Neural progenitor cell (in vitro differentiated cells): ENCODE results near the gene MRPS10. TPM values are rescaled to one million over a fixed set of nuclear protein-coding genes. Genes with fewer than 3 reads are reported as not detected.

ENCODE experiments used
- DNase-seq: peaks from one replicate; pipeline ENCODE4 v3.0.0-alpha.2; 2016; ENCODE audit warnings: low spot score
- H2AFZ ChIP-seq: fragments of 200-600 bp; sonication (generic); replicated peaks from 2 replicates; pipeline ENCODE4 v1.6.1; 2016; ENCODE audit warnings: antibody characterized with exemption
- H3F3A ChIP-seq: fragments of 200-600 bp; sonication (generic); 2 replicates; pipeline ENCODE4 v1.6.1; 2016; ENCODE audit warnings: antibody characterized with exemption, low read depth
- H3K27ac ChIP-seq: fragments of 200-600 bp; sonication (generic); 2 replicates; pipeline ENCODE4 v1.5.1; 2016; ENCODE audit warnings: mild to moderate bottlenecking
- H3K27me3 ChIP-seq: fragments of 200-600 bp; sonication (generic); 2 replicates; pipeline ENCODE4 v1.6.1; 2016; ENCODE audit warnings: mild to moderate bottlenecking, moderate library complexity
- H3K36me3 ChIP-seq: fragments of 200-600 bp; sonication (generic); 2 replicates; pipeline ENCODE4 v1.5.1; 2016
- H3K4me1 ChIP-seq: fragments of 200-600 bp; sonication (generic); 2 replicates; pipeline ENCODE4 v1.6.1; 2016; ENCODE audit warnings: mixed run types
- H3K4me2 ChIP-seq: fragments of 200-600 bp; sonication (generic); 2 replicates; pipeline ENCODE4 v1.6.1; 2016
- H3K4me3 ChIP-seq: fragments of 200-600 bp; sonication (generic); 2 replicates; pipeline ENCODE4 v1.5.1; 2016
- H3K79me2 ChIP-seq: fragments of 200-600 bp; sonication (generic); 2 replicates; pipeline ENCODE4 v1.6.1; 2016; ENCODE audit warnings: low read depth
- H3K9ac ChIP-seq: fragments of 200-600 bp; sonication (generic); 2 replicates; pipeline ENCODE4 v1.6.1; 2016
- H3K9me3 ChIP-seq: fragments of 200-600 bp; sonication (generic); 2 replicates; pipeline ENCODE4 v1.5.1; 2016; ENCODE audit warnings: low read depth
- H4K20me1 ChIP-seq: fragments of 200-600 bp; sonication (generic); 2 replicates; pipeline ENCODE4 v1.6.1; 2016; ENCODE audit warnings: low read depth
- H3K27ac Mint-ChIP-seq: 3 replicates; pipeline ENCODE4 v1.8.0; 2021; ENCODE audit warnings: mixed read lengths
- H3K27me3 Mint-ChIP-seq: 2 replicates; pipeline ENCODE4 v1.8.0; 2022; ENCODE audit warnings: low read depth, mild to moderate bottlenecking, inconsistent platforms, moderate library complexity, mixed read lengths; ENCODE audit not compliant: insufficient read depth
- H3K36me3 Mint-ChIP-seq: 3 replicates; pipeline ENCODE4 v1.8.0; 2021; ENCODE audit warnings: mixed read lengths
- H3K4me1 Mint-ChIP-seq: 3 replicates; pipeline ENCODE4 v1.8.0; 2021; ENCODE audit warnings: mixed read lengths
- H3K4me3 Mint-ChIP-seq: 3 replicates; pipeline ENCODE4 v1.8.0; 2021; ENCODE audit warnings: mild to moderate bottlenecking, moderate library complexity, mixed read lengths
- H3K9me3 Mint-ChIP-seq: 3 replicates; pipeline ENCODE4 v1.8.0; 2020; ENCODE audit warnings: mixed read lengths
- CTCF ChIP-seq: fragments of 200-600 bp; sonication (generic); IDR thresholded peaks from 2 replicates; pipeline ENCODE4 v1.5.1; 2017; ENCODE audit warnings: antibody characterized with exemption, mild to moderate bottlenecking
- EZH2 ChIP-seq: fragments of 200-600 bp; sonication (generic); IDR thresholded peaks from 2 replicates; pipeline ENCODE4 v1.6.1; 2017; ENCODE audit warnings: antibody characterized with exemption, mild to moderate bottlenecking, moderate library complexity
- EZH2phosphoT487 ChIP-seq: fragments of 200-600 bp; sonication (generic); IDR thresholded peaks from 2 replicates; pipeline ENCODE4 v1.6.1; 2017; ENCODE audit warnings: antibody characterized with exemption
- total RNA-seq: library from RNA; depleted of rRNA; stranded (reverse); fragments of >200 nt; gene quantifications from 2 replicates; pipeline ENCODE4 v1.2.3, GENCODE V29; 2015; ENCODE audit warnings: low replicate concordance

Gene MRPS10
- total RNA-seq, 1 donor from 2014 or later = 68.0 TPM

DNA sequence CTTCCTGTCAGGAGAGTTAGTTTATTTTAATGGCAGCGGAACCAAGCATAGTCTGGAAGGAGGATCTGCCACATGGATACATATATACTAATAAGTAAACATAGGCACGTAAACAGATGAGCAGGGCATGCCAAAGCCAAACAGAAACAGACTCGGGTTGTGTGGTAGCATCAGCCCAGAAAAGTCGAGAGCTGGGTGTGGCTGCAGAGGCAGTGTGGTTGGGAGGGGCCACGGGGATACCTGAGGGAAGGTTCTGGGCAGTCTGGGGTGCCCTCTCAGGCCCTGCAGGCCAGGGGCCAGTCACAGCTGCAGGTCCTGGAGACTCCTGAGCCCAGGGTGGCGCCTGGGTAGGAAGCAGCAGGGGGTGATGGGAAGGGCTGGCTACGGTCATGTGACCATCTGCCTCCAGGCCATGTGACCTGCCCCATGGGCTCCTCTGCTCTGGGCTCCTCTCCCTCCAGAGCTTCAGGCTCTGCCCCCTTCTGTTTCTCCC lies 42.8 kb upstream of the MRPS10 start:
- H3K27ac ChIP-seq = no peak overlapping the region
- H3K79me2 ChIP-seq = no peaks in the 10 kb centered on the region
- no peaks in the 10 kb centered on the region for H3K9me3 Mint-ChIP-seq
- peak overlapping the region; percentile 43 for H3K4me3 Mint-ChIP-seq
- peaks cover 15% of the 10 kb centered on the region for H3K4me1 Mint-ChIP-seq
- H2AFZ ChIP-seq = no peak overlapping the region
- peaks cover 14% of the 10 kb centered on the region for H3K36me3 Mint-ChIP-seq
- TF ChIP-seq CTCF = no peak
- no peak for TF ChIP-seq EZH2phosphoT487
- no peak for TF ChIP-seq EZH2
- H3K9me3 ChIP-seq = no peaks in the 10 kb centered on the region
- no peak overlapping the region for H3K4me3 ChIP-seq
- H3K9ac ChIP-seq = no peak overlapping the region
- peaks cover 13% of the 10 kb centered on the region for H4K20me1 ChIP-seq
- no peak overlapping the region for H3K4me2 ChIP-seq
- H3K27ac Mint-ChIP-seq = no peak overlapping the region
- H3K4me1 ChIP-seq = peaks cover 11% of the 10 kb centered on the region
- DNase-seq = no peak
- peaks cover 16% of the 10 kb centered on the region for H3F3A ChIP-seq
- no peaks in the 10 kb centered on the region for H3K27me3 ChIP-seq
- H3K27me3 Mint-ChIP-seq = peaks cover 6% of the 10 kb centered on the region
- no peaks in the 10 kb centered on the region for H3K36me3 ChIP-seq

- peaks cover 6% of the 10 kb centered on the region for H3K27me3 Mint-ChIP-seq
- no peak for TF ChIP-seq EZH2
- no peak for TF ChIP-seq CTCF
- no peak for TF ChIP-seq EZH2phosphoT487
- Histone ChIP-seq H3K79me2 (no peaks in the 10 kb centered on the region), H3K36me3 (no peaks in the 10 kb centered on the region), H3K4me1 (peaks cover 11% of the 10 kb centered on the region), H4K20me1 (peaks cover 13% of the 10 kb centered on the region), H3K4me2 (no peak overlapping the region), H3K9ac (no peak overlapping the region), H3K27me3 (no peaks in the 10 kb centered on the region), H3K27ac (no peak overlapping the region), H3K4me3 (no peak overlapping the region), H3K9me3 (no peaks in the 10 kb centered on the region), H2AFZ (no peak overlapping the region), H3F3A (peaks cover 16% of the 10 kb centered on the region)
- DNase-seq = no peak
- H3K4me3 Mint-ChIP-seq = no peak overlapping the region
- no peak overlapping the region for H3K27ac Mint-ChIP-seq
- peaks cover 15% of the 10 kb centered on the region for H3K36me3 Mint-ChIP-seq
- peaks cover 15% of the 10 kb centered on the region for H3K4me1 Mint-ChIP-seq
- H3K9me3 Mint-ChIP-seq = no peaks in the 10 kb centered on the region
Measured at GRCh38 chr6:42259841-42260395, 42.3 kb upstream of the MRPS10 start.

DNA sequence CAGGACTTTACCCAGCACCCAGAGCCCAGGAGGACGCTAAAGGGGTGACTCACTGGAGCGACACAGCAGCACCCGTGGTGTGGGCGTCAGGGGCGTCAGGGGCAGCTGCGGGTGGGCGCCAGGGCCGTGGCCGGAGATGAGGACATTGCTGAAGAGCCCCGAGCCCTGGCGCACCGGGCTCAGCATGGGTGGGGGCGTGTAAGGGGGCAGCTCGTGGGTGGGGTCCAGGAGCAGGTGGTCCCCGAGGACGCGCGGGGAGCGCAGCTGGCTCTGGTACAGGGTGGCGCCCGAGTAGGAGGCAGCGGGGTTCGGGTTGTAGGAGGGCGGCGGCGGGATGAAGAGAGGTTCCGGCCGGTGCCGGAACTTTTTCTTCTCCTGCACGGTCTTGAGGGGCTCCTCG lies 41.6 kb upstream of the MRPS10 start:
- Histone ChIP-seq H3K4me1 (peaks cover 11% of the 10 kb centered on the region), H3K27me3 (no peaks in the 10 kb centered on the region), H3F3A (peaks cover 16% of the 10 kb centered on the region), H3K4me3 (no peak overlapping the region), H3K9ac (no peak overlapping the region), H3K79me2 (no peaks in the 10 kb centered on the region), H3K27ac (no peak overlapping the region), H3K36me3 (no peaks in the 10 kb centered on the region), H3K4me2 (no peak overlapping the region), H4K20me1 (peaks cover 13% of the 10 kb centered on the region), H2AFZ (no peak overlapping the region), H3K9me3 (no peaks in the 10 kb centered on the region)
- TF ChIP-seq CTCF (no peak), EZH2 (no peak), EZH2phosphoT487 (no peak)
- DNase-seq = no peak
- Mint-ChIP-seq H3K4me3 (no peak overlapping the region), H3K27me3 (peaks cover 6% of the 10 kb centered on the region), H3K9me3 (no peaks in the 10 kb centered on the region), H3K36me3 (peaks cover 20% of the 10 kb centered on the region), H3K27ac (no peak overlapping the region), H3K4me1 (peaks cover 15% of the 10 kb centered on the region)
